ENCODE data around the gene GET4. TPM values are rescaled to one million over a fixed set of nuclear protein-coding genes. Genes with fewer than 3 reads are reported as not detected.

The GET4 gene
- total and polyA plus RNA-seq, 2 of the 4 experiments (the other 2 are of a cell fraction): 11.3 to 30.9 TPM

GRCh38 chr7:937856-938484 is 61.6 kb downstream of the GET4 start:
- Histone ChIP-seq H3K4ac (ENCODE audit: low read depth, low read length) (no peak overlapping the region), H3K27me3 (ENCODE audit: control insufficient read depth, insufficient read depth, low read length) (peaks cover 6% of the 10 kb centered on the region), H4K91ac (ENCODE audit: insufficient read depth, low read depth, low read length) (no peak overlapping the region), H2BK15ac (ENCODE audit: low read depth, low read length) (no peak overlapping the region), H3K79me1 (ENCODE audit: low read depth in 1 of 2, low read length in 2 of 2) (no peaks in the 10 kb centered on the region), H2AK5ac (ENCODE audit: low read depth, low read length) (no peak overlapping the region), H3K4me3 (ENCODE audit: insufficient read depth, low read depth, low read length) (no peak overlapping the region), H4K20me1 (ENCODE audit: insufficient read depth, low read length) (no peaks in the 10 kb centered on the region), H3K18ac (ENCODE audit: low read depth, low read length) (no peak overlapping the region), H3K4me1 (ENCODE audit: control insufficient read depth, insufficient read depth, low read length) (no peaks in the 10 kb centered on the region), H3K56ac (ENCODE audit: extremely low read depth, insufficient read depth, low read length) (no peak overlapping the region), H3K9me1 (ENCODE audit: insufficient read depth, low read length) (no peaks in the 10 kb centered on the region), H3K23ac (ENCODE audit: low read depth, low read length) (no peak overlapping the region), H3K14ac (replicated peaks; ENCODE audit: low read depth, low read length) (no peak overlapping the region), H3K9ac (ENCODE audit: low read depth, low read length) (no peak overlapping the region), H3K9me3 (ENCODE audit: control insufficient read depth, insufficient read depth, low read length) (no peaks in the 10 kb centered on the region), H2BK5ac (ENCODE audit: low read depth, low read length, poor library complexity, severe bottlenecking) (no peak overlapping the region), H3K4me2 (ENCODE audit: low read depth, low read length) (no peak overlapping the region), H4K8ac (ENCODE audit: low read depth in 2 of 2, low read length in 2 of 2) (no peak overlapping the region), H2BK120ac (ENCODE audit: low read depth, low read length) (no peak overlapping the region), H4K5ac (ENCODE audit: low read depth, low read length) (no peak overlapping the region), H3K27ac (ENCODE audit: insufficient read depth, low read length) (no peak overlapping the region), H2AK9ac (replicated peaks; ENCODE audit: low read depth, low read length, poor library complexity) (no peak overlapping the region), H2AFZ (replicated peaks; ENCODE audit: low read length, poor library complexity) (no peak overlapping the region), H2BK20ac (ENCODE audit: low read depth, low read length) (no peak overlapping the region), H3K36me3 (ENCODE audit: control insufficient read depth, insufficient read depth, low read length) (no peaks in the 10 kb centered on the region)
- TF ChIP-seq MXI1 (IDR thresholded peaks at IDR 0.05; ENCODE audit: borderline replicate concordance, low read depth, low read length) (no peak), BHLHE40 (IDR thresholded peaks at IDR 0.05; ENCODE audit: low read depth, low read length) (no peak), RCOR1 (IDR thresholded peaks at IDR 0.05; ENCODE audit: insufficient replicate concordance, low read length) (no peak), NFE2L2 (IDR thresholded peaks at IDR 0.05; ENCODE audit: low read depth, low read length) (no peak), RFX5 (IDR thresholded peaks at IDR 0.05; ENCODE audit: low read depth, low read length) (no peak), FOS (IDR thresholded peaks at IDR 0.05; ENCODE audit: low read depth, low read length) (no peak), CTCF (conservative IDR thresholded peaks at IDR 0.05; ENCODE audit: low read depth, low read length) (no peak), POLR2A (IDR thresholded peaks at IDR 0.05; ENCODE audit: low read depth, low read length) (no peak), MAZ (IDR thresholded peaks at IDR 0.05; ENCODE audit: borderline replicate concordance, low read depth, low read length) (no peak), CEBPB (IDR thresholded peaks at IDR 0.05; ENCODE audit: low read depth, low read length) (no peak), CHD1 (IDR thresholded peaks at IDR 0.05; ENCODE audit: low read depth, low read length) (no peak), ELK1 (IDR thresholded peaks at IDR 0.05; ENCODE audit: borderline replicate concordance, low read depth, low read length) (no peak), MAFK (IDR thresholded peaks at IDR 0.05; ENCODE audit: low read depth, low read length) (no peak), SMC3 (IDR thresholded peaks at IDR 0.05; ENCODE audit: low read depth, low read length) (no peak), RAD21 (IDR thresholded peaks at IDR 0.05; ENCODE audit: low read length) (no peak)
- TF ChIP-seq, protein P1, sequence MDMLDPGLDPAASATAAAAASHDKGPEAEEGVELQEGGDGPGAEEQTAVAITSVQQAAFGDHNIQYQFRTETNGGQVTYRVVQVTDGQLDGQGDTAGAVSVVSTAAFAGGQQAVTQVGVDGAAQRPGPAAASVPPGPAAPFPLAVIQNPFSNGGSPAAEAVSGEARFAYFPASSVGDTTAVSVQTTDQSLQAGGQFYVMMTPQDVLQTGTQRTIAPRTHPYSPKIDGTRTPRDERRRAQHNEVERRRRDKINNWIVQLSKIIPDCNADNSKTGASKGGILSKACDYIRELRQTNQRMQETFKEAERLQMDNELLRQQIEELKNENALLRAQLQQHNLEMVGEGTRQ (IDR thresholded peaks at IDR 0.05; ENCODE audit: low read depth, low read length): no peak
- DNase-seq (no peak), ATAC-seq (ENCODE audit: low read depth) (no peak)
- dilution Hi-C loops (cut with HindIII; ENCODE audit: low sequenced_read_pairs, unreplicated experiment): no loop called here
- 88% methylated on average over 4 of the region's 16 CpGs; no CpG with 5 or more reads in 1 of the 2 experiments for WGBS, 2 experiments (ENCODE audit: extremely low coverage in 2 of 2, insufficient read length in 1 of 2)
- ChIA-PET POLR2A (ENCODE audit: unreplicated experiment) (no interaction called here), CTCF (no interaction called here)
- no TSS peak for BruUV-seq (replicated peaks)
- intact Hi-C loops (cut with micrococcal nuclease): no loop called here
- in situ Hi-C loops (cut with MboI; ENCODE audit: low sequenced_read_pairs): no loop called here

All from IMR-90 (cell line).